Small intestine (tissue), 7 donors: ENCODE data around the gene ARHGDIA. TPM values are rescaled to one million over a fixed set of nuclear protein-coding genes. Genes with fewer than 3 reads are reported as not detected.
A peak's percentile ranks its signal among the peaks of the same experiment; 100 is the strongest.

Experiments
- DNase-seq, 2 donors: peaks; one replicate each; pipeline versions ENCODE4 v3.0.0 to v3.0.0-alpha.2; 2013
- FAIRE-seq: peaks from 2 replicates; lab custom pipeline; 2012; peaks lifted over from hg19 to GRCh38; lab: Jason Lieb, UNC
- H3K27ac ChIP-seq, 3 donors: one replicate each; pipeline ENCODE4 v1.5.1; 2013; ENCODE audit warnings: low read length in 2 of 3, mild to moderate bottlenecking in 2 of 3, control low read depth in 1 of 3, inconsistent platforms in 1 of 3, low read depth in 1 of 3, moderate library complexity in 1 of 3
- H3K27me3 ChIP-seq, 3 donors: one replicate each; pipeline ENCODE4 v1.6.1; 2013; ENCODE audit warnings: low read length in 3 of 3, inconsistent platforms in 1 of 3; ENCODE audit not compliant: control insufficient read depth in 3 of 3, insufficient read depth in 3 of 3
- H3K36me3 ChIP-seq, 3 donors: one replicate each; pipeline ENCODE4 v1.6.1; 2013; ENCODE audit warnings: low read length in 3 of 3, inconsistent platforms in 1 of 3, low read depth in 1 of 3, mild to moderate bottlenecking in 1 of 3, moderate library complexity in 1 of 3; ENCODE audit not compliant: control insufficient read depth in 3 of 3, insufficient read depth in 2 of 3
- H3K4me1 ChIP-seq, 3 donors: one replicate each; pipeline ENCODE4 v1.6.1; 2013; ENCODE audit warnings: low read length in 2 of 3, inconsistent platforms in 1 of 3, low read depth in 1 of 3, mild to moderate bottlenecking in 1 of 3, moderate library complexity in 1 of 3; ENCODE audit not compliant: control insufficient read depth in 3 of 3, insufficient read depth in 2 of 3
- H3K4me3 ChIP-seq, 3 donors: one replicate each; pipeline ENCODE4 v1.5.1; 2013; ENCODE audit warnings: low read length in 3 of 3, control low read depth in 1 of 3, inconsistent platforms in 1 of 3, low read depth in 1 of 3, mild to moderate bottlenecking in 1 of 3, moderate library complexity in 1 of 3
- H3K9me3 ChIP-seq, 2 donors: one replicate each; pipeline ENCODE4 v1.6.1; 2013; ENCODE audit warnings: low read depth in 1 of 2, low read length in 1 of 2; ENCODE audit not compliant: control insufficient read depth in 2 of 2, insufficient read depth in 1 of 2
- WGBS, 3 donors: extraction: QIAGEN DNeasy Blood & Tissue Kit; methylation state at CpG; one replicate each; pipeline ENCODE4 v1.1.7; 2013; 5-methylcytosine and 5-hydroxymethylcytosine counted together
- polyA plus RNA-seq, 4 donors: library from polyadenylated mRNA; stranded (reverse) in 3 of 4; unstranded in 1 of 4; fragments of 200-250 nt in 3 of 4; fragments of 120-200 nt in 1 of 4; gene quantifications; one replicate each; pipeline versions ENCODE4 v1.2.1 to v1.2.3, GENCODE V29; 2013
- donor health status: healthy with polysubstance abuse.
- donor health status: control.
- donor health status: control.
- donor health status: Bipolar disorder and iron deficiency.
- donor health status: healthy.

The ARHGDIA gene
- polyA plus RNA-seq, 4 donors, result 190 to 411 (median 341) TPM

GRCh38 chr17:81859906-81860755 lies 11.0 kb downstream of the ARHGDIA start, which contains the start of gene P4HB:
Gene P4HB, minus strand, starts transcription at chr17:81860535. Its CDS starts 64 bp downstream, at chr17:81860471.
- no peaks in the 10 kb centered on the region for H3K9me3 ChIP-seq
- no peaks in the 10 kb centered on the region for H3K27me3 ChIP-seq
- H3K27ac ChIP-seq, result peak within 1 kb of the TSS; percentile 89 to 99 (median 99)
- 0% methylated on average over 73 to 95 of the region's 95 CpGs for WGBS, 3 donors
- H3K4me3 ChIP-seq, result peak within 1 kb of the TSS; percentile 82 to 96 (median 87)
- peaks cover 4 to 35% (median 9%) of the 10 kb centered on the region in 3 donors for H3K4me1 ChIP-seq
- peaks cover 0 to 70% (median 7%) of the 10 kb centered on the region in 3 donors for H3K36me3 ChIP-seq
- FAIRE-seq (no peak), DNase-seq (peak in 1 of 2 donors; percentile 53)

DNA sequence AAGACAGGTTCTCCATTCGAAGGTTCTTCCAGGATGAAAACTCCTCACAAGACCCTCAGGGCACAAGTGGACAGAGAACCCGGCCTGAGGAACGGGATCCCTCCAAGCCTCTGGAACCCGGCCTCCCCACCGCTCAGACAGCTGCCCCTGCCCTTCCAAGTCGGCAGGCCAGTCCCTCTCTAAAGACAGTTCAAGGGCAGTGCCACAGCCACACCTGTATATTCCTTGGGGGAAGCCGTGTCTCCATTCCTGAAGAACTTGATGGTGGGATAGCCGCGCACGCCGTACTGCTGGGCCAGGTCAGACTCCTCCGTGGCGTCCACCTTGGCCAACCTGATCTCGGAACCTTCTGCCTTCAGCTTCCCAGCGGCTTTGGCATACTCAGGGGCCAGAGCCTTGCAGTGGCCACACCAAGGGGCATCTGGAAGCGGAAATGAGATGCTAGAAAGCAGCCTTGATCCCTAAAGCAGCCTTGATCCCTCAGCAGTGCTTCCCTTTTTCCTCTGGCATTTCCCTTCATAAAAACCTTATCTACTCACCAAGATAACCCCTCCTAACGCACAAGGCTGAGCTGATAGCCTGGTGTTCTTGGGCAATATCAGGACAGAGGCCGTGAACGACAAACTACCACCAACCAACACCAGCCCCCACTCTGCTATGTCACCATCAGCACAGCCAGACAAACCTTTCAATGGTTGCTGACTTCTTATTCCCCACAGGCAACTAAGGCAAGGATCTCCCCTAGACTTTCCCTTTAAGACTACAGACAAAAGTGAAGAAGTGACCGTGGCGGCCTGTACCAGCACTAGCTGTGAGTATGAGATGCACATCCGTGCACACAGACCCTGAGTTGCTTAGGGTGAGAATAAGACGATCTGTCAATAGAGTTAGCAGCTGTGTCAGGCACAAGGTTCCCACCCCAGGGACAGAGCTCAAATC lies 11.9 kb downstream of the ARHGDIA start:
- H3K27me3 ChIP-seq, result no peaks in the 10 kb centered on the region
- WGBS, 3 donors, result 16 to 45% (median 24%) methylated on average over 23 of the region's 23 CpGs
- H3K27ac ChIP-seq, result peak overlapping the region; percentile 82 to 93 (median 87)
- no peak for FAIRE-seq
- peak; percentile 70 to 80 for DNase-seq
- H3K4me3 ChIP-seq, result peak overlapping the region; percentile 82 to 96 (median 87)
- no peaks in the 10 kb centered on the region for H3K9me3 ChIP-seq
- peaks cover 0 to 70% (median 10%) of the 10 kb centered on the region in 3 donors for H3K36me3 ChIP-seq
- peaks cover 4 to 27% (median 7%) of the 10 kb centered on the region in 3 donors for H3K4me1 ChIP-seq

GRCh38 chr17:81858170-81858966 lies 12.8 kb downstream of the ARHGDIA start:
- no peak for FAIRE-seq
- WGBS, 3 donors, result 42 to 80% (median 42%) methylated on average over 29 to 30 of the region's 30 CpGs

GRCh38 chr17:81854974-81855774 lies 16.0 kb downstream of the ARHGDIA start:
- FAIRE-seq (no peak), DNase-seq (peak in 1 of 2 donors; percentile 92)
- no peaks in the 10 kb centered on the region for H3K9me3 ChIP-seq
- H3K4me1 ChIP-seq, result peaks cover 0 to 10% (median 4%) of the 10 kb centered on the region in 3 donors
- H3K27me3 ChIP-seq, result no peaks in the 10 kb centered on the region
- WGBS, 3 donors, result 33 to 70% (median 41%) methylated on average over 29 of the region's 29 CpGs
- no peak overlapping the region for H3K4me3 ChIP-seq
- peaks cover 23 to 94% (median 34%) of the 10 kb centered on the region in 3 donors for H3K36me3 ChIP-seq
- H3K27ac ChIP-seq, result peak overlapping the region in 2 of 3 donors; percentile 32 to 56

More at GRCh38 chr17:81858170-81858966, 12.8 kb downstream of the ARHGDIA start:
- H3K27ac ChIP-seq, result peak overlapping the region in 1 of 3 donors; percentile 93
- DNase-seq, result peak in 1 of 2 donors; percentile 42
- H3K9me3 ChIP-seq, result no peaks in the 10 kb centered on the region
- H3K36me3 ChIP-seq, result peaks cover 6 to 71% (median 19%) of the 10 kb centered on the region in 3 donors
- no peaks in the 10 kb centered on the region for H3K27me3 ChIP-seq
- peaks cover 2 to 21% (median 4%) of the 10 kb centered on the region in 3 donors for H3K4me1 ChIP-seq
- peak overlapping the region in 2 of 3 donors; percentile 82 to 96 for H3K4me3 ChIP-seq

DNA sequence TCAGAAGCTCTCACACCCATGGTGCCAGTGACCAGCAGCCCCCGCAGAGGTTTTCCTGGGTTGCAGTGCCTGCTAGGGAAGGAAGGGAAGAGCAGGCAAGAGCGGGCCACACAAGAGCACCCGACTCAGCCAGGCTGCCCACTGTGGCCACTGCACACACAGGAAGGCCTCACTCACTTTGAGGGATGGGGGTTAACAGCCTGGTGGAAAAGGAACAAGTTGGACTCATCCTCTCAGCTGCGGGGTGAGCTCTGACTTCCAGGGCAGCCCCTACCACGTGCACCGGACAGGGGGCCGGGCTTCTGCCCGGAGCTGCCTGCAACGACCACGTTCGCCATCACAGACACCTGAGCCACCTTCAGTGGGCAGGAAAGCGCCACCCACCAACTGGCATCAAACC lies 18.9 kb downstream of the ARHGDIA start:
- DNase-seq (no peak), FAIRE-seq (no peak)
- no peaks in the 10 kb centered on the region for H3K27me3 ChIP-seq
- no peak overlapping the region for H3K4me3 ChIP-seq
- 93 to 94% (median 93%) methylated on average over 12 of the region's 12 CpGs for WGBS, 3 donors
- no peaks in the 10 kb centered on the region for H3K9me3 ChIP-seq
- H3K36me3 ChIP-seq, result peaks cover 28 to 98% (median 35%) of the 10 kb centered on the region in 3 donors
- H3K4me1 ChIP-seq, result no peaks in the 10 kb centered on the region
- H3K27ac ChIP-seq, result no peak overlapping the region

GRCh38 chr17:81851423-81851822 lies 19.7 kb downstream of the ARHGDIA start:
- WGBS, 3 donors, result 93 to 96% (median 95%) methylated on average over 16 of the region's 16 CpGs
- no peak for FAIRE-seq

GRCh38 chr17:81849457-81849856 lies 21.7 kb downstream of the ARHGDIA start:
- H3K27ac ChIP-seq, result no peak overlapping the region
- FAIRE-seq (no peak), DNase-seq (no peak)
- 94 to 95% (median 94%) methylated on average over 12 of the region's 12 CpGs for WGBS, 3 donors
- peaks cover 47 to 98% (median 58%) of the 10 kb centered on the region in 3 donors for H3K36me3 ChIP-seq
- H3K4me1 ChIP-seq, result no peaks in the 10 kb centered on the region
- no peaks in the 10 kb centered on the region for H3K27me3 ChIP-seq
- H3K4me3 ChIP-seq, result no peak overlapping the region
- H3K9me3 ChIP-seq, result no peaks in the 10 kb centered on the region

More at GRCh38 chr17:81851423-81851822, 19.7 kb downstream of the ARHGDIA start:
- Histone ChIP-seq H3K36me3 (peaks cover 31 to 98% (median 42%) of the 10 kb centered on the region in 3 donors), H3K4me3 (no peak overlapping the region), H3K27me3 (no peaks in the 10 kb centered on the region), H3K9me3 (no peaks in the 10 kb centered on the region), H3K4me1 (no peaks in the 10 kb centered on the region), H3K27ac (no peak overlapping the region)
- DNase-seq, result no peak
